ENCODE results near the gene TTLL8. TPM values are rescaled to one million over a fixed set of nuclear protein-coding genes. Genes with fewer than 3 reads are reported as not detected.

Gene TTLL8
- total RNA-seq, 1 donor from 2014 or later: not detected

- no peak for DNase-seq
- H3K27ac Mint-ChIP-seq (ENCODE audit: unreplicated experiment): no peak overlapping the region
- no peaks in the 10 kb centered on the region for H3K36me3 Mint-ChIP-seq (ENCODE audit: unreplicated experiment)
- TF ChIP-seq CTCF (IDR thresholded peaks at IDR 0.05; ENCODE audit: partially characterized antibody, unreplicated experiment): no peak
- peaks cover 4% of the 10 kb centered on the region for H3K9me3 Mint-ChIP-seq (ENCODE audit: unreplicated experiment)
- H3K27me3 Mint-ChIP-seq (ENCODE audit: unreplicated experiment): no peaks in the 10 kb centered on the region
- H3K4me3 Mint-ChIP-seq (ENCODE audit: unreplicated experiment): no peak overlapping the region
- peaks cover 4% of the 10 kb centered on the region for H3K4me1 Mint-ChIP-seq (ENCODE audit: low read depth, unreplicated experiment)
Observed at GRCh38 chr22:50074551-50075530, 16.7 kb upstream of the TTLL8 start.

GRCh38 chr22:50074056-50074455 lies 16.0 kb upstream of the TTLL8 start:
- H3K4me1 Mint-ChIP-seq (ENCODE audit: low read depth, unreplicated experiment): peaks cover 4% of the 10 kb centered on the region
- TF ChIP-seq CTCF (IDR thresholded peaks at IDR 0.05; ENCODE audit: partially characterized antibody, unreplicated experiment): no peak
- H3K27ac Mint-ChIP-seq (ENCODE audit: unreplicated experiment): no peak overlapping the region
- peaks cover 4% of the 10 kb centered on the region for H3K9me3 Mint-ChIP-seq (ENCODE audit: unreplicated experiment)
- H3K36me3 Mint-ChIP-seq (ENCODE audit: unreplicated experiment): no peaks in the 10 kb centered on the region
- H3K27me3 Mint-ChIP-seq (ENCODE audit: unreplicated experiment): no peaks in the 10 kb centered on the region
- H3K4me3 Mint-ChIP-seq (ENCODE audit: unreplicated experiment): no peak overlapping the region
- no peak for DNase-seq

- no peak for TF ChIP-seq CTCF (IDR thresholded peaks at IDR 0.05; ENCODE audit: partially characterized antibody, unreplicated experiment)
- peaks cover 4% of the 10 kb centered on the region for H3K4me1 Mint-ChIP-seq (ENCODE audit: low read depth, unreplicated experiment)
- H3K4me3 Mint-ChIP-seq (ENCODE audit: unreplicated experiment): no peak overlapping the region
- no peaks in the 10 kb centered on the region for H3K36me3 Mint-ChIP-seq (ENCODE audit: unreplicated experiment)
- DNase-seq: no peak
- no peaks in the 10 kb centered on the region for H3K9me3 Mint-ChIP-seq (ENCODE audit: unreplicated experiment)
- H3K27ac Mint-ChIP-seq (ENCODE audit: unreplicated experiment): no peak overlapping the region
- no peaks in the 10 kb centered on the region for H3K27me3 Mint-ChIP-seq (ENCODE audit: unreplicated experiment)
Observed at GRCh38 chr22:50072714-50073538, 14.8 kb upstream of the TTLL8 start.

GRCh38 chr22:50072167-50072555 lies 14.1 kb upstream of the TTLL8 start:
- no peaks in the 10 kb centered on the region for H3K9me3 Mint-ChIP-seq (ENCODE audit: unreplicated experiment)
- TF ChIP-seq CTCF (IDR thresholded peaks at IDR 0.05; ENCODE audit: partially characterized antibody, unreplicated experiment): no peak
- DNase-seq: no peak
- H3K36me3 Mint-ChIP-seq (ENCODE audit: unreplicated experiment): no peaks in the 10 kb centered on the region
- H3K4me3 Mint-ChIP-seq (ENCODE audit: unreplicated experiment): no peak overlapping the region
- H3K4me1 Mint-ChIP-seq (ENCODE audit: low read depth, unreplicated experiment): peaks cover 4% of the 10 kb centered on the region
- no peaks in the 10 kb centered on the region for H3K27me3 Mint-ChIP-seq (ENCODE audit: unreplicated experiment)
- H3K27ac Mint-ChIP-seq (ENCODE audit: unreplicated experiment): no peak overlapping the region

Measured in glutamatergic neuron (in vitro differentiated cells).